H1 (cell line): ENCODE measurements around the gene LPGAT1. TPM values are rescaled to one million over a fixed set of nuclear protein-coding genes. Genes with fewer than 3 reads are reported as not detected.

Source experiments
- CTCF ChIA-PET: fragments of 300-600 bp; sonication (Branson Sonifier 250); formaldehyde crosslinking; loops from one replicate; lab custom pipeline; 2021; ENCODE audit not compliant: partially characterized antibody; lab: Charles Lee
- POLR2A ChIA-PET: fragments of 300-600 bp; sonication (Branson Sonifier 250); formaldehyde crosslinking; loops from one replicate; lab custom pipeline; 2021; ENCODE audit warnings: inconsistent platforms; ENCODE audit not compliant: partially characterized antibody; lab: Charles Lee
- DNase-seq, 2 experiments: peaks; one replicate each; pipeline versions ENCODE4 v3.0.0 to v3.0.0-alpha.2; 2010 to 2022; ENCODE audit warnings: low spot score in 2 of 2, low read depth in 1 of 2, mixed read lengths in 1 of 2
- FAIRE-seq: peaks from 2 replicates; lab custom pipeline; 2011; peaks lifted over from hg19 to GRCh38; lab: Jason Lieb, UNC
- H2AFZ ChIP-seq: 2 replicates; pipeline ENCODE4 v1.8.1; 2012; ENCODE audit warnings: low read length, inconsistent platforms
- H2AK5ac ChIP-seq: 2 replicates; pipeline ENCODE4 v1.6.1; 2013; ENCODE audit warnings: low read depth, low read length
- H2BK120ac ChIP-seq: replicated peaks from 2 replicates; pipeline ENCODE3; 2013; ENCODE audit warnings: low read depth, low read length, inconsistent platforms
- H2BK12ac ChIP-seq: 2 replicates; pipeline ENCODE4 v1.6.1; 2013; ENCODE audit warnings: low read depth, low read length
- H2BK15ac ChIP-seq: 2 replicates; pipeline ENCODE4 v1.6.1; 2013; ENCODE audit warnings: low read length
- H2BK20ac ChIP-seq: 2 replicates; pipeline ENCODE4 v1.6.1; 2013; ENCODE audit warnings: low read length
- H2BK5ac ChIP-seq: 2 replicates; pipeline ENCODE4 v1.6.1; 2013; ENCODE audit warnings: low read depth, low read length
- H3K14ac ChIP-seq: 2 replicates; pipeline ENCODE4 v1.6.1; 2013; ENCODE audit warnings: inconsistent platforms; ENCODE audit not compliant: insufficient read length
- H3K18ac ChIP-seq: 2 replicates; pipeline ENCODE4 v1.6.1; 2013; ENCODE audit warnings: low read length; ENCODE audit errors: extremely low read depth
- H3K23ac ChIP-seq: 2 replicates; pipeline ENCODE4 v1.6.1; 2013; ENCODE audit warnings: inconsistent platforms; ENCODE audit not compliant: insufficient read length
- H3K23me2 ChIP-seq: 2 replicates; pipeline ENCODE4 v1.6.1; 2013; ENCODE audit warnings: low read depth, low read length
- H3K27ac ChIP-seq: 2 replicates; pipeline ENCODE4 v1.6.1; 2011; ENCODE audit warnings: low read depth, low read length, inconsistent platforms
- H3K27me3 ChIP-seq, 4 experiments: replicated peaks in 1 of 4; 1 replicate in 1 of 4; 2 replicates in 3 of 4; pipeline versions ENCODE4 v1.6.1 to v1.8.1; 2011 to 2013; ENCODE audit warnings: low read length in 3 of 4, mild to moderate bottlenecking in 3 of 4, inconsistent platforms in 2 of 4, mixed read lengths in 2 of 4, moderate library complexity in 1 of 4; ENCODE audit not compliant: control insufficient read depth in 3 of 4, insufficient read depth in 3 of 4; ENCODE audit errors: extremely low read depth in 1 of 4
- H3K36me3 ChIP-seq, 4 experiments: 2 replicates each; pipeline versions ENCODE4 v1.6.1 to v1.8.1; 2011 to 2013; ENCODE audit warnings: mild to moderate bottlenecking in 4 of 4, low read length in 3 of 4, moderate library complexity in 2 of 4, control low read depth in 1 of 4, inconsistent platforms in 1 of 4; ENCODE audit not compliant: insufficient read depth in 4 of 4, control insufficient read depth in 2 of 4
- H3K4ac ChIP-seq: replicated peaks from 2 replicates; pipeline ENCODE3; 2013; ENCODE audit warnings: low read length, low read depth, mixed read lengths, inconsistent platforms; ENCODE audit not compliant: insufficient read length
- H3K4me1 ChIP-seq, 4 experiments: replicated peaks in 1 of 4; 1 replicate in 1 of 4; 2 replicates in 3 of 4; pipeline versions ENCODE4 v1.6.1 to v1.8.1; 2011 to 2013; ENCODE audit warnings: low read length in 3 of 4, inconsistent platforms in 2 of 4, mixed read lengths in 1 of 4; ENCODE audit not compliant: insufficient read depth in 4 of 4, control insufficient read depth in 3 of 4
- H3K4me2 ChIP-seq, 2 experiments: 2 replicates each; pipeline versions ENCODE4 v1.6.1 to v1.8.1; 2011 to 2013; ENCODE audit warnings: low read depth in 2 of 2, low read length in 2 of 2, control low read depth in 1 of 2, inconsistent platforms in 1 of 2, mild to moderate bottlenecking in 1 of 2; ENCODE audit not compliant: insufficient read depth in 1 of 2
- H3K4me3 ChIP-seq, 4 experiments: fragments of 200-600, 300-600 bp in 1 of 4; sonication (generic), shearing (Covaris generic), sonication (Bioruptor Twin) in 1 of 4; 2 replicates each; pipeline versions ENCODE4 v1.5.1 to v1.8.1; 2011 to 2016; ENCODE audit warnings: low read length in 4 of 4, low read depth in 3 of 4, control low read depth in 2 of 4, inconsistent platforms in 2 of 4, mild to moderate bottlenecking in 2 of 4, mixed read lengths in 1 of 4, moderate library complexity in 1 of 4; ENCODE audit not compliant: insufficient read depth in 2 of 4; ENCODE audit errors: extremely low read depth in 1 of 4
- H3K56ac ChIP-seq: replicated peaks from 2 replicates; pipeline ENCODE3; 2013; ENCODE audit warnings: low read depth, mild to moderate bottlenecking, mixed read lengths, low read length, inconsistent platforms; ENCODE audit not compliant: insufficient read length
- H3K79me1 ChIP-seq: 2 replicates; pipeline ENCODE4 v1.6.1; 2013; ENCODE audit warnings: low read depth, low read length, control low read depth
- H3K79me2 ChIP-seq, 2 experiments: 2 replicates each; pipeline versions ENCODE4 v1.6.1 to v1.8.1; 2012 to 2013; ENCODE audit warnings: low read length in 2 of 2, mild to moderate bottlenecking in 2 of 2, inconsistent platforms in 1 of 2; ENCODE audit not compliant: insufficient read depth in 2 of 2, control insufficient read depth in 1 of 2
- H3K9ac ChIP-seq, 4 experiments: replicated peaks in 1 of 4; 1 replicate in 1 of 4; 2 replicates in 3 of 4; pipeline versions ENCODE4 v1.6.1 to v1.8.1; 2011 to 2013; ENCODE audit warnings: low read depth in 3 of 4, low read length in 3 of 4, control low read depth in 2 of 4, mild to moderate bottlenecking in 2 of 4, moderate library complexity in 2 of 4, inconsistent platforms in 1 of 4; ENCODE audit errors: extremely low read depth in 1 of 4
- H3K9me3 ChIP-seq, 2 experiments: 2 replicates each; pipeline versions ENCODE4 v1.6.1 to v1.8.1; 2012 to 2013; ENCODE audit warnings: mild to moderate bottlenecking in 2 of 2, moderate library complexity in 2 of 2, control low read depth in 1 of 2, inconsistent platforms in 1 of 2, low read depth in 1 of 2, low read length in 1 of 2, mixed read lengths in 1 of 2; ENCODE audit not compliant: insufficient read depth in 2 of 2
- H4K20me1 ChIP-seq, 2 experiments: replicated peaks in 1 of 2; 2 replicates each; pipeline versions ENCODE3 to v1.8.1; 2011 to 2013; ENCODE audit warnings: inconsistent platforms in 2 of 2, low read length in 2 of 2, mild to moderate bottlenecking in 1 of 2; ENCODE audit not compliant: insufficient read depth in 2 of 2, control insufficient read depth in 1 of 2
- H4K5ac ChIP-seq: 2 replicates; pipeline ENCODE4 v1.6.1; 2013; ENCODE audit warnings: low read length, low read depth, mixed read lengths, inconsistent platforms; ENCODE audit not compliant: insufficient read length
- H4K8ac ChIP-seq: 2 replicates; pipeline ENCODE4 v1.8.0; 2013; ENCODE audit warnings: mild to moderate bottlenecking, moderate library complexity, low read length, inconsistent platforms; ENCODE audit not compliant: insufficient read depth; ENCODE audit errors: extremely low read depth
- H4K91ac ChIP-seq: replicated peaks from 2 replicates; pipeline ENCODE3; 2013; ENCODE audit warnings: low read length, mixed read lengths, inconsistent platforms; ENCODE audit not compliant: insufficient read length
- CBX8 ChIP-seq: fragments of 300-800, 300-1000 bp; sonication (generic); IDR thresholded peaks from 2 replicates; pipeline ENCODE4 v1.7.1; 2016; ENCODE audit warnings: low read depth, low read length, borderline replicate concordance
- CEBPB ChIP-seq: IDR thresholded peaks from 2 replicates; pipeline ENCODE4 v1.6.1; 2012; ENCODE audit warnings: low read depth, low read length
- E2F6 ChIP-seq: IDR thresholded peaks from 2 replicates; pipeline ENCODE4 v1.6.1; 2012; ENCODE audit warnings: inconsistent platforms
- GABPA ChIP-seq: IDR thresholded peaks from 2 replicates; pipeline ENCODE4 v1.6.1; 2011; ENCODE audit warnings: mild to moderate bottlenecking, low read length, moderate library complexity, borderline replicate concordance; ENCODE audit not compliant: insufficient read depth
- HDAC2 ChIP-seq, 2 experiments: fragments of 300-600 bp in 1 of 2; sonication (generic) in 1 of 2; IDR thresholded peaks; 2 replicates each; pipeline ENCODE4 v1.6.1; 2011 to 2012; ENCODE audit warnings: low read depth in 2 of 2, low read length in 2 of 2, mild to moderate bottlenecking in 2 of 2, moderate library complexity in 2 of 2, borderline replicate concordance in 1 of 2, inconsistent platforms in 1 of 2
- MAX ChIP-seq: IDR thresholded peaks from 2 replicates; pipeline ENCODE4 v1.6.1; 2012; ENCODE audit warnings: inconsistent platforms
- PHF8 ChIP-seq: fragments of 200-600 bp; sonication (generic); conservative IDR thresholded peaks from 2 replicates; pipeline ENCODE4 v1.7.1; 2012; ENCODE audit warnings: low read depth, mild to moderate bottlenecking, inconsistent platforms, low read length, moderate library complexity
- POLR2A ChIP-seq, 2 experiments: IDR thresholded peaks; 1 replicate in 1 of 2; 2 replicates in 1 of 2; pipeline ENCODE4 v1.6.1; 2011; ENCODE audit warnings: low read depth in 2 of 2, low read length in 2 of 2, mild to moderate bottlenecking in 2 of 2; ENCODE audit errors: control extremely low read depth in 1 of 2
- RFX5 ChIP-seq: IDR thresholded peaks from 2 replicates; pipeline ENCODE4 v1.6.1; 2011; ENCODE audit warnings: low read depth, low read length, improper control_type of control experiment, borderline replicate concordance
- USF2 ChIP-seq: IDR thresholded peaks from 2 replicates; pipeline ENCODE4 v1.6.1; 2011; ENCODE audit warnings: low read length, improper control_type of control experiment
- WGBS, 2 experiments: shearing (Covaris generic) in 1 of 2; methylation state at CpG; one replicate each; pipeline versions ENCODE4 v1.1.6 to v1.1.7; 2013 to 2015; ENCODE audit warnings: low lambda C conversion rate in 2 of 2, mixed read lengths in 2 of 2, inconsistent platforms in 1 of 2, low coverage in 1 of 2, missing lambda C conversion rate in 1 of 2; ENCODE audit not compliant: insufficient replicate concordance in 2 of 2, insufficient coverage in 1 of 2, insufficient read length in 1 of 2; ENCODE audit errors: extremely low coverage in 1 of 2, missing lambda C conversion rate in 1 of 2; 5-methylcytosine and 5-hydroxymethylcytosine counted together
- polyA plus RNA-seq, 7 experiments: library from polyadenylated mRNA; depleted of rRNA in 3 of 7; stranded (reverse) in 5 of 7; unstranded in 2 of 7; fragments of >200 nt in 5 of 7; fragments of 200-250 nt in 2 of 7; gene quantifications; 1 replicate in 5 of 7; 2 replicates in 1 of 7; 4 replicates in 1 of 7; pipeline versions ENCODE4 v1.2.1 to v1.2.3, GENCODE V29; 2011 to 2013; ENCODE audit warnings: missing spikeins in 2 of 7, mixed read lengths in 2 of 7
- total RNA-seq: library from RNA; stranded (reverse); fragmentation: NEBNext Ultra II Directional; extraction: Animal tissue kit (Norgen Biotek cat#: 25700); gene quantifications from 2 replicates; pipeline ENCODE4 v1.2.1, GENCODE V29; 2021

LPGAT1 gene
- total and polyA plus RNA-seq, 2 of the 8 experiments (the other 6 are each of a cell fraction or from before 2014, with no cell fraction given): 2.3 to 13.5 TPM

GRCh38 chr1:211705467-211706091 is 125.0 kb downstream of the LPGAT1 start:
- H3K79me1 ChIP-seq: no peaks in the 10 kb centered on the region
- H4K5ac ChIP-seq: no peak overlapping the region
- H3K27ac ChIP-seq: no peak overlapping the region
- no peak overlapping the region for H2BK12ac ChIP-seq
- H3K4ac ChIP-seq: no peak overlapping the region
- H2BK15ac ChIP-seq: no peak overlapping the region
- no peak overlapping the region for H2AK5ac ChIP-seq
- 89% methylated on average over 6 of the region's 6 CpGs; no CpG with 5 or more reads in 1 of the 2 experiments for WGBS, 2 experiments
- no peaks in the 10 kb centered on the region for H3K79me2 ChIP-seq
- ChIA-PET CTCF (interaction anchor here (0.9 to 3.6 kb wide), 2 partner anchors 25 to 122 kb away, joined by 4 to 15 read pairs; no protein-coding TSS in a partner anchor), POLR2A (no interaction called here)
- FAIRE-seq: no peak
- H4K8ac ChIP-seq: no peak overlapping the region
- H3K9me3 ChIP-seq: no peaks in the 10 kb centered on the region
- no peaks in the 10 kb centered on the region for H3K23me2 ChIP-seq
- H3K56ac ChIP-seq: no peak overlapping the region
- peaks cover 0 to 2% of the 10 kb centered on the region in 2 experiments for H4K20me1 ChIP-seq
- no peak overlapping the region for H3K14ac ChIP-seq
- peaks cover 0 to 5% (median under 1%) of the 10 kb centered on the region in 4 experiments; a peak in 2 of 7 replicates for H3K27me3 ChIP-seq
- no peak overlapping the region for H4K91ac ChIP-seq
- H3K18ac ChIP-seq: no peak overlapping the region
- no peaks in the 10 kb centered on the region for H3K36me3 ChIP-seq
- no peak overlapping the region for H2AFZ ChIP-seq
- no peak overlapping the region for H3K4me3 ChIP-seq
- H3K4me2 ChIP-seq: no peak overlapping the region
- no peaks in the 10 kb centered on the region for H3K4me1 ChIP-seq
- H2BK20ac ChIP-seq: no peak overlapping the region
- no peak overlapping the region for H3K9ac ChIP-seq
- DNase-seq: no peak
- H2BK120ac ChIP-seq: no peak overlapping the region
- H2BK5ac ChIP-seq: no peak overlapping the region
- H3K23ac ChIP-seq: no peak overlapping the region
- TF ChIP-seq E2F6: no peak
- TF ChIP-seq POLR2A (IDR thresholded peaks at IDR 0.05; ENCODE audit: control extremely low read depth in 1 of 2, low read depth in 2 of 2, low read length in 2 of 2): no peak
- no peak for TF ChIP-seq CBX8
- no peak for TF ChIP-seq MAX
- TF ChIP-seq USF2: no peak
- TF ChIP-seq GABPA: no peak
- TF ChIP-seq PHF8: no peak
- TF ChIP-seq RFX5: no peak
- TF ChIP-seq CEBPB: no peak
- no peak for TF ChIP-seq HDAC2 (IDR thresholded peaks at IDR 0.05; ENCODE audit: borderline replicate concordance in 1 of 2, low read depth in 2 of 2, low read length in 2 of 2)
